GM19463 (cell line): ENCODE data around the gene CFAP97D2.
"Not testable (repeated sequence)": the region's sequence is repeated elsewhere in the genome, so short reads cannot be mapped to it uniquely, and the experiment has no call there.

Source experiments
- ATAC-seq: cut with Tn5 transposase; IDR thresholded peaks from one replicate; pipeline ENCODE4 v1.9.1; 2021; ENCODE audit warnings: mild to moderate bottlenecking, moderate library complexity; ENCODE audit not compliant: unreplicated experiment

The CFAP97D2 gene

DNA sequence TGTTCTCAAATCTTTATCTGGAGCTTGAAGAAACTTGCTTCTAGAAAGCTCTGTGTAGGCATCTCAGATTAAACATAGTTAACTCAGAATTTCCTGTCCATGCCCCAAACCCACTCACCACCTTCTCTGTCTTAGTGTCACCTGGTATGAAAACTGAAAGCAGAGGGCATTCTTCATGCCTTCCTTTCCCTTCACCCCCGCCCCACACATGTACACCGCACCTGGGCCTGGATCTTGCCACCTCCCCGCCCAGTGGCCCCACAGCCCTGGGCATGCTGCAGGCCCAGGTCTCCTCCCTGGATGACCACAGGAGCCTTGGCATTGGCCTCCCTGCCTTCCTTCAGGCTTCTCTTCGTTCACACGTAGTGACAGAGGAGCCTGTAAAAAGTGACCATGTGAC, 15.8 kb downstream of the CFAP97D2 start:
- no peak for ATAC-seq

- ATAC-seq = no peak
Measured at GRCh38 chr13:114196629-114197028, 17.6 kb downstream of the CFAP97D2 start.

- no peak for ATAC-seq
Measured at GRCh38 chr13:114198556-114198955, 19.5 kb downstream of the CFAP97D2 start.

DNA sequence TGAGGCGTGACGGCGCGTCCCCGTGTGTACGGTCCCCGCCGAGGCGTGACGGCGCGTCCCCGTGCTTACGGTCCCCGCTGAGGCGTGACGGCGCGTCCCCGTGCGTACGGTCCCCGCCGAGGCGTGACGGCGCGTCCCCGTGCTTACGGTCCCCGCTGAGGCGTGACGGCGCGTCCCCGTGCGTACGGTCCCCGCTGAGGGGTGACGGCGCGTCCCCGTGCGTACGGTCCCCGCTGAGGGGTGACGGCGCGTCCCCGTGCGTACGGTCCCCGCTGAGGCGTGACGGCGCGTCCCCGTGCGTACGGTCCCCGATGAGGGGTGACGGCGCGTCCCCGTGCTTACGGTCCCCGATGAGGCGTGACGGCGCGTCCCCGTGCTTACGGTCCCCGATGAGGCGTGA, 20.5 kb downstream of the CFAP97D2 start:
- not testable (repeated sequence) for ATAC-seq

DNA sequence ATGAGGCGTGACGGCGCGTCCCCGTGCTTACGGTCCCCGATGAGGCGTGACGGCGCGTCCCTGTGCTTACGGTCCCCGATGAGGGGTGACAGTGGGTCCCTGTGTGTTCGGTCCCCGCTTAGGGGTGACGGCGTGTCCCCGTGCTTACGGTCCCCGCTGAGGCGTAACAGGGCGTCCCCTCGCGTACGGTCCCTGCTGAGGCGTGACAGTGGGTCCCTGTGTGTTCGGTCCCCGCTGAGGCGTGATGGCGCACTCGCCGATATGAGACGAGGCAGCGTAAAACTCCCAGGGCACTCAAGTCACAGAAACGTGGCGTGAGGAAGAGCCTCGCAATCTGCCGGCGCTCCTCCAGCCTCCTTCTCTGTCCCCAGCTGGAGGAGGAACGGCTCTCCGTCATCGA, 20.9 kb downstream of the CFAP97D2 start:
- no peak for ATAC-seq

DNA sequence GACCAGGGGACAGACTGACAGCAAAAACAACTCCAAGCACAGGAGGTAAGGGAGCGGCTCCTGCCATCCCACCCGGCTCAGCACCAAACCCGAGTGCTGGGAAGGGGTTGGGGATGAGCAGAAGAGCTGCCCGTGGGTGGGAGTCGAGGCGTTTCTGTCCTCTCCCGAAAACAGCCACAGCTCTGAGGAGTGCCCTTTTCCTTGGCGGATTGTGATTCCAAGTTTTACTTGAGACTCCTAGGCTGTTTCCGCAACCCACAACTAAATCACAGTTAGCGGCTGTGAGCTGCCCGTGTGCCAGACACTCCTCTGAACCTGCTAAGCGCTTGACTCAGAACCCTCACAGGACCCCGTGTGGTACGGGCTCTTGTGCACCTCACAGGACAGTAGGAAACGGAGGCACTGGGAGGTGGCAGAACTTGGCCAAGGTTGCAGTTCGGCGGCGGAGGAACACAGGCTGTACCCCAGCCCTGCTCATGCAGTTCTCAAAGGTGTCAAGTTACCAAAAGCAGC, 21.4 kb downstream of the CFAP97D2 start:
- ATAC-seq = no peak

DNA sequence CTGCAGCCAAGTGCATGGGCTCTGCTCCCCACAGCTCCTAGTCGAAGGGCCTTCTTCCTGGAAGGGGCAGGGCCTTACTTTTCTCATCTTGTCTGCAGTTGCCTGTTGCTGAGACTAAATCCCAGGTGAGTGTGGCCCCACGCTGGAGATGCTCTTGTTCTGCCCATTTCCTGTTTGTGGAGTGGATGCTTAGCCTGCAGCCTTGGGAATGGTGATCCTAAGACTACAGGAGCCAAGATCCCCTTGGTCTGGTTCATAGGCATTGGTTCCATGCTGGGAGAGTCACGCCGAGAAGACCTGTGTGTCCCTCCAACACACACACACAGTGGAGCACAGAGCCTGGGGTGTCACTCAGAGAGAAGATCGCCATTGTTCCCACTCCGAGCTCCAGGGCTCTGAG, 23.5 kb downstream of the CFAP97D2 start:
- ATAC-seq = no peak

DNA sequence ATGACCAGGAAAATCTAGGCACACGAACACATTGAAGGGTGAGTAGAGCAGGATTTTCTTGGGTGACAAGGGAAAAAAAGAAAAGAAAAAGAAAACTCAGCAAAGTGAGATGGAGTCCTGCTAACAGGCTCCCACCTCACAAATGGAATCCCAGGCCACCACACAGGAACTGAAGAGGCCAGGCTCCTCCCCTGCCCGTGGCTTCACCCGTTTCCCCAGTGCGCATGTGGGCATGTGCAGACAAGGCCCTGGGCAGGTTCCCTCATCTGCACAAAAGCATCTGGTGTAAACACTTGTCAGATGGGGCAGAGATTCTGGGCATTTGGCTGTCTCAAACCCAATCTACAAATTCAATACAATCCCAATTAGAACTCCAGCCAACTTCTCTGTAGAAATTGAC, 24.5 kb downstream of the CFAP97D2 start:
- no peak for ATAC-seq

GRCh38 chr13:114204894-114205293, 25.8 kb downstream of the CFAP97D2 start:
- no peak for ATAC-seq

- ATAC-seq = no peak
Measured at GRCh38 chr13:114208134-114208533, 29.1 kb downstream of the CFAP97D2 start.

DNA sequence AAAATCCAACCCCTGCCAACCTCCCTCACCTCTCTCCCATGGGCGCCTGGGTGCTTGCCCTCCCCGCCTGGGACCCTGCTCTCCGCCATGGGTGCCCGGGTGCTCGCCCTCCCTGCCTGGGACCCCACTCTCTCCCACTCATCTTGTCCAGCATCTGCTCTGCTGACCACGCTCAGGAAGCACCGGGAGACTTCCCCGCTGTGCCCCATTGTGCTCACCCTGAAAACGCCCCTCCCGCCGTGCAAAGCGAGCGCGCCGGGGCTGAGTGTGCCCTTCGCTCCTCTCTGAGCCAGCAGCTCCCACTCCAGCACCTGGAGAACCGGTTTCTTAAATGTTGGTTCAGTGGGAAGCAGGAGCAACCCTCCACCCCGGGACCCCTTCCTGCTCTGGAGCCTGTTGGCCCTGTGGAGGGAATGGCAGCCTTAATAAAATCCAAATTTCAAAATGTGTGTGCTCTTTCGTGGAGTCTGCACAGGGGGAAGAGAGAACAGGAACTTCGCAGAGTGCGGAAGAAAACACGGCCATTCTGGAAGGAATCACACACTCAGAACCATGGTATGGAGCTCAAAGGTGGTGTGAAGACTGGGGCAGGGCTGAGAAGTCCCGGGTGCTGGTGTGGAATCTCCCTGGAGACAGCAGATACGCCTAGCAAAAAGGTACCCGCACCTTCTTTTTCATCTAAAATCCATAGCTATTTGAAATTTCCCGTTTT, 32.5 kb downstream of the CFAP97D2 start:
- no peak for ATAC-seq

GRCh38 chr13:114212158-114212495, 33.1 kb downstream of the CFAP97D2 start:
- ATAC-seq = no peak

DNA sequence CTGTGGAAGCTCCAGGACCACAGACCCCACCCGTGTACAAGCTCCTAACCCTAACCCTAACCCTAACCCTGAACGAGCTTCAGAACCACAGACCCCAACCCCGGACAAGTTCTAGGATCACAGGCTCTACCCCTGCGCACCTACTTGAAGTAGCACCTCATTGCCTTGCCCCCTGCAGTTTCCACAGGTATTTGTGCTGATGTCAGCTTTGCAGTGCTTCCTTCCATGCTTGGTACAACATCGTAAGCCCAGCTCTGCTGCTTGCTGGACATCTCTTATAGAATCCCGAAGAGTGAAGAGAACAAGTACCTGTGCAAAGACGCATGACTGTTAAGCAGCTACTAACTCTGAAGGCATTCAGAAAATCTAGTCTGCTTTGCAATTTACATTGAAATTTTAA, 34.9 kb downstream of the CFAP97D2 start:
- ATAC-seq = no peak

- ATAC-seq = no peak
Measured at GRCh38 chr13:114219392-114219791, 40.3 kb downstream of the CFAP97D2 start.

- no peak for ATAC-seq
Measured at GRCh38 chr13:114222461-114222968, 43.5 kb downstream of the CFAP97D2 start.

DNA sequence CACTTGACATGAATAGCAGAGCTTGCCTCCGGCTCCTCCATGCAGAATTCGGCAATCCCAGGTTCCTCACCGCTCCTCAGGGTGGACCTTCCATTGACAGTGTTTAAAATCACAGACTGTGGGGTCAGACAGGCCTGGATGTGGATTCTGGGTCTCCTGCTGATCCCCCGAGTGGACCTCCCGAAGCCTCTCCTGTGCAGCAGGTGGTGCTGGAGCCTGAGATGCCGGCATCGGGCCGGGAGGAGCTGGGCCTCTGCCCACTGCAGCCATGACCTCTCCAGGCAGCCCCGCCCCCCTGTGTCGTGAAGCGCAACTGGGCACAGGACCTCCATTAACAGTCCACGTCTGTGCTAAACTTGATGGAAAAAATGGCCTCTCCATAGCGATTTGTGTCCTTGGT, 45.1 kb downstream of the CFAP97D2 start:
- ATAC-seq = no peak

- ATAC-seq = no peak
Measured at GRCh38 chr13:114225610-114226009, 46.6 kb downstream of the CFAP97D2 start.

GRCh38 chr13:114226088-114226487, 47.0 kb downstream of the CFAP97D2 start:
- ATAC-seq = no peak

GRCh38 chr13:114226699-114227323, 47.8 kb downstream of the CFAP97D2 start:
- ATAC-seq = peak; percentile 86

- no peak for ATAC-seq
Measured at GRCh38 chr13:114227528-114227927, 48.5 kb downstream of the CFAP97D2 start.

DNA sequence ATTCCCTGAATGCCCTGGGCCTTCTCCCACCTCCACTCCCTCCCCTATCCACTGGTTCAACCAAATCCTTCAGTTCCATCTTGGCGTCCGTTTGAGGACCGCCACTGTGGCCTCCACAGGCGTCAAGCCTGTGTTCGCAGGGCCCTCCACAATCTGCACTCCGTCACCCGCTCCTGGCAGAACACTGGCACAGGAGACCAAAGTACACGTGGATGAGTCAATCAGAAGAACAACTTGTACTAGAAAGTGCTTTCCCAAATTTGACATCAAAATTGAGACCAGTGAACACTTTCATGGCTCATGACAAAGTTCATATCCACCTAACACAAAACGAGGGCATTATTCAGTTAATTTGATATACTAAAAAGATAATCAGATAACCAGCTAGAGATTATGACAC, 49.1 kb downstream of the CFAP97D2 start:
- ATAC-seq = no peak

GRCh38 chr13:114229506-114229905, 50.4 kb downstream of the CFAP97D2 start:
- ATAC-seq = no peak
